Right ventricle myocardium inferior (tissue), 1 donor: ENCODE measurements around the gene DUSP7. TPM values are rescaled to one million over a fixed set of nuclear protein-coding genes. Genes with fewer than 3 reads are reported as not detected.
"Not testable (repeated sequence)": the region's sequence is repeated elsewhere in the genome, so short reads cannot be mapped to it uniquely, and the experiment has no call there.

ENCODE experiments used
- ATAC-seq: fragments of 200-7000 bp; cut with Tn5 transposase; one replicate; pipeline ENCODE4 v1.9.1; 2020; ENCODE audit warnings: mild to moderate bottlenecking, moderate library complexity
- DNase-seq: peaks from one replicate; pipeline ENCODE4 v3.0.0; 2021; ENCODE audit errors: missing footprints
- intact Hi-C: fragments of 100-400 bp; cut with DNase I; formaldehyde crosslinking; loops from one replicate; pipeline ENCODE4 v1.11.0; 2022
- total RNA-seq: library from RNA; stranded (reverse); fragmentation: NEBNext Ultra II Directional; extraction: Animal tissue kit (Norgen Biotek cat#: 25700); gene quantifications from one replicate; pipeline ENCODE4 v1.2.1, GENCODE V29; 2021
- donor health status: DM: no; HTN: yes; CAD: no; lungs with severe emphysema.

Gene DUSP7
- total RNA-seq, 1 donor from 2014 or later = 25.0 TPM

DNA sequence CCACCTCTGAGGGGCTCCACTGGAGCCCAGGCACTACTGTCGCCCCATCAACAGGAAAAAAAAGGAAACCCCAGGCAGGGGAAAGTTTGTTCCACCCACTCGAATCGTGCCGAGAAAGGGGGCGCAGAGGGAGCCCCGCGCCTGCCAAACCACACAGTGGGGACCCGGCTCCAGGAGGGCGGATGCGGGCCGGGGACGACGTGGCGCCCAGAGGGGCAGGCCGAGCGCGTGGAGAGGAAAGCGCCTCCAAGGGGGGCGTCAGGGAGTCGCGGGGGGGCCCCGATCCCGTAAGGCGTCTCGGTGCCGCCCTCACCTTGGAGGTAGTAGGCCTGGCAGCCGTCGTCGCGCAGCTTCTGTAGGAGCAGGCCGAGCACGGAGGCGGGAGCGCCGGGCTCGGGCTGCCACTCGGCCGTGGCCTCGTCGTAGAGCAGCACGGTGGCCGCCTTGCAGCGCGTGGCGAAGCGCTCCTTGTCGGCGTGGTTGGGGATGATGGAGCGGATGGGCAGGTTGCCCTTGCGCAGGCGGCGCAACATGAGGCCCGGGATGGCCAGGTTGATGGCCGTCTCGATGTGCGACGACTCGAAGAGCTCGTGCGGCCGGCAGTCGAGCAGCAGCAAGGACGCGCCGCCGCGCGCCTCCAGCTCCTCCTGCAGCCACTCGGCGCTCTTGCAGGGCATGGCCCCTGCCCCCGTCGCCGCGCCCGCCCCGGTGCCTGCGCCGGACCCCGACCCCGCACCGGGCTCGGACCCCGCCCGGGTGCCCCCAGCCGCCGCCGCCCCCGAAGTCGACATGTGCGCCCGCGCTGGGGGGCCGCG lies 627 bp downstream of the DUSP7 start:
- peak; percentile 84 for DNase-seq
- intact Hi-C loops = loop anchor here (1.0 to 5.0 kb wide), 4 partner anchors 33 to 113 kb away; partner anchors contain the start of genes PARP3 and RRP9
- no peak for ATAC-seq

DNA sequence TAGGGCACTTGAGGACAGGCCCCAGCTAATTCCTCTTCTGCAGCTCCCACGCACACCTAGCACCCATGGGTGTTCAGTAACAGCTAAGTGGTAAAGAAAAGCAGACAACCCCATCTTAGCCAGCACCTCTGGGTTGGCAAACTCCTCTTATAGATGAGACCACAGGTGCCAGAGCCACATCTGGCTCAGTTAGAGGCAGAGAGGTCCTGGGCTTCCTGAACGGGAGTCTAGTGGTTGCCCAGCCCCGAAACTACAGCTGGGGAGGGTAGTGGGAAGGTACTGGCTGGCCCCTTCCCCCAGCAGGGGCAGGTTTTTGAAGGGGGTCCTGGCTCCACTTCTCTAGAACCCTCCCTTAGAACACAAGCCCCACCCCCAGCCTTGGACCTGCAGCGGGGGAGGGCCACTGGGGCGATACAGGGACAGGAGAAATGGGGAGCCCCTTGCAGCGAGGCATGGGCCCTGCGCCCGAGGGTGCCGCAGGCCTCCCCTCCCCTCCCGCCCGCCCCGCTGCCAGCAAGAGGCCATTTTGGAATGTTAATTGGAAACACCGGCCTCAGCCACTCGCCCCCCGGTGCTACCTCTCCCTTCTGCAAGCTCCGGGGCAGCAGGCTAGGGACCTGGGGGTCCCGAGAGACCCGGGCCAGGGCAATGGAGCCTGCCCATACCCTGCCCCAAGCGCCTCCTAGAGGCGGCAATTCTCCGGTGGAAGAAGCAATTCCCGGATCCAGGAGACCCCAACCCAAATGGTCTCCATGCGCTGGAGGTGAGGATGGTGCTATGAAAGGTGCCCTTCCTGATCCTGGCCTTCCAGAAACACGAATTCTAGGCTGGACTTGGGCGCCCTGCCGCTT lies 1.5 kb downstream of the DUSP7 start:
- intact Hi-C loops = loop anchor here (1.0 to 5.0 kb wide), 2 partner anchors 51 to 113 kb away; partner anchors contain the start of genes PARP3 and RRP9
- ATAC-seq = no peak
- DNase-seq = no peak

- ATAC-seq = no peak
- intact Hi-C loops = loop anchor here (2.0 kb wide), 2 partner anchors 69 to 91 kb away; no protein-coding TSS in a partner anchor
- peak; percentile 75 for DNase-seq
These were observed 2.8 kb downstream of the DUSP7 start for GRCh38 chr3:52053307-52054304.

GRCh38 chr3:52052831-52053306 lies 3.5 kb downstream of the DUSP7 start:
- intact Hi-C loops = loop anchor here (2.0 kb wide), 2 partner anchors 70 to 92 kb away; no protein-coding TSS in a partner anchor

DNA sequence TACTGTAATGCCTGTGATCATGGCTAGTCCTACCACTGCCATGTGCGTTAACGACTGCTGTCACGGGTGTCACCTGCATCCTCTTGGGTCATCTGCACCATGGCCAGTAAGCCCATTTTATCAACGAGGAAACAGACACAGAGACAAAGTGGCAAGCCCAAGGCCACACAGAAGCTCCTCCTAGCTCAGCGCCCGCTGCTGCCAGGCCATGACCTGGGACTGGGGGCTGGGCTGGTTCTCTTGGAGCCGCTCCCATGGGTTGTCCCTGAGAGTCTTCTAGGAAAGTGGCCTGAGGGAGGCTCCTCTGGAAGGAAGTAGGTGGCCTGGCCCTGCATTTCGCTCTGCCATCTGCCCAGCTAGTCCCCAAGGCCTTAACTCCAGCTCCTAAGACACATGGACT lies 4.9 kb downstream of the DUSP7 start:
- ATAC-seq (no peak), DNase-seq (no peak)
- intact Hi-C loops = no loop called here

More at GRCh38 chr3:52052831-52053306, 3.5 kb downstream of the DUSP7 start:
- DNase-seq (peak; percentile 95), ATAC-seq (peak; percentile 34)

GRCh38 chr3:52050571-52050970 lies 5.8 kb downstream of the DUSP7 start:
- intact Hi-C loops = no loop called here
- ATAC-seq = no peak
- DNase-seq = no peak

- DNase-seq = no peak
- intact Hi-C loops = no loop called here
- no peak for ATAC-seq
These were observed 6.9 kb downstream of the DUSP7 start for GRCh38 chr3:52049503-52049902.

GRCh38 chr3:52047295-52047960 lies 8.9 kb downstream of the DUSP7 start:
- peak; percentile 21 for ATAC-seq
- intact Hi-C loops = no loop called here
- no peak for DNase-seq

DNA sequence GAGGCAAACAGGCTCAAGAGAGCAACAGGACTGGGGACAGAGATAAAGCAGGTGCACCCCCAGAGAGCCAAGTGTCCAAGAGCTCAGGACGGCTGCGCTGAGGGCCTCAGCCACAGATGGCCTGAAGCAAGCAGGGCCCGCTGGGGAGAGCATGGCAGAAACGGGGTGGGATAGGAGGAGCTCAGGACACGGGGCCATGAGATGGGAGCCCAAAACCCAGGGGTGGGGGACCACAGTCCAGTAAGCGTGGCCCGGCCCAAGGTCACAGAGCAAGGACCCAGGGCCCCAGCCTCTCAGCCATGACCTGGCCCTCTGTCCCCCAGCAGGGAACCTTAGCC lies 9.5 kb downstream of the DUSP7 start:
- intact Hi-C loops = no loop called here
- ATAC-seq = no peak
- no peak for DNase-seq

DNA sequence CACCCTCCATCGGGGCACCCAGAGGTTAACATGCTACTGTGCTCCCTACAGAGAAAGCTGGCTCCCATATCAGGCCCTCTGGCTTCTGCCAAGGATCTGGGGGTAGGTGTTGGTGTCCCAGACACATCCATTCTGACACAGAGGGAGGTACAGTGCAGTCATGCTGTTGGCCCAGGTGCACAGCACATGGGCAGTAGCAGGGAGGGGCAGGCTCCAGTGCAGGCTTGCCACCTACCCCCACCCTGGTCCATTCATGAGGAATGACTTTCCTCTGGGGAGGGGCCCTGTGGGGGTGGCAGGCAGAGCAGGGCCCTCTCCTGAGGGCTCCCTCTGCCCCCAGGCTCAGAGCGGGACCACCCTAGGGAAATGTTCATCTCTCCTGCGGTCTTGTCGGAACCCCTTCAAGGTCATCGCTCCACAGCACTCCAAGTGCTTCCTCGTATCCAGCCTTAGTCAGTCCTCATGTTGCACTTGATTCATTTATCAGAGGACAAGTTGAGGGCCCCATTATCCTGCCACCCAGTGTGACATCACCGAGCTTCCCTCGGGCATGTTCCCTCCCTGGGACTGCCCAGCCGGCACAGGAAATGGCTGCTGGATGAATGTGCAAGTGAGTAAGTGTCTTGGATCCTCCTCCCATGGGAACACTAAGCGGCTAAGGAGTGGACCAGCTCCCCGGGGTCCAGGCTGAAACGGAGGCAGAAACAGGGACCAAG lies 10.0 kb downstream of the DUSP7 start:
- DNase-seq (no peak), ATAC-seq (peak; percentile 54)
- intact Hi-C loops = no loop called here

DNA sequence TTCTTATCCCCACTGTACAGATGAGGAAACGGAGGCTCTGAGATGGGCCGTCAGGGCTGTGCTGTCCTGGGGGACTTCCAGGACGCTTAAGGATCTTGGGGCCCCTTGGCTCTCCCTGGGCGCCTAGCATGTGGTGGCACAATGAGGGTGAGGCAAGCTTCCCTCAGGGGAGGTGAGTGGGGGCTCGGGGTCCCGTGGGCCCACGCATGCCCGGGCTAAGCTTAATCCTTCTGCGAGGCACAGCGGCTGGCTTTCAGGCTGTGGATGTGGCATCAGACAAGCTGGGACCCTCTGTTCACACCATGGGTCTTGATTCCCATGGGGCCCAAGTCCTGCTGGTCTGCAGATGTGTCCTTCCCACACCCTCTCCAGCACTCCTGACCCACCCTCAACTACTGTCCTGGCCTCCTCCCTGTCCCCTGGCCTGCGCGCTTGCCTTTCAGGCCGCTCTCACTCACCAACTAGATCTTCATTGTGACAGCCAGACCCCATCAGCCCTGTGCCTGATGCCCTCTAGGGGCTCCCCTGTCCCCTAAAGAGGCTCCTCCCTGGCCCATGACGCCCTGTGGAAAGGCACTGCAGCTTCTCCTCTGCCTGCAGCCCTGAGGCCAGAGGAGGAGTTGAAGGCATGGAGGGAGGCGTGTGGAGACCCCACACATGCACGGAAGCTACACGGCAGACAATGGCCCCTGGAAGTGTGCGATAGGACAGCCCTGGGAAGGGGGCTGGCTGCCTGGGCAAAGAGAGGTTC lies 11.3 kb downstream of the DUSP7 start:
- ATAC-seq = no peak
- DNase-seq = no peak
- intact Hi-C loops = no loop called here

DNA sequence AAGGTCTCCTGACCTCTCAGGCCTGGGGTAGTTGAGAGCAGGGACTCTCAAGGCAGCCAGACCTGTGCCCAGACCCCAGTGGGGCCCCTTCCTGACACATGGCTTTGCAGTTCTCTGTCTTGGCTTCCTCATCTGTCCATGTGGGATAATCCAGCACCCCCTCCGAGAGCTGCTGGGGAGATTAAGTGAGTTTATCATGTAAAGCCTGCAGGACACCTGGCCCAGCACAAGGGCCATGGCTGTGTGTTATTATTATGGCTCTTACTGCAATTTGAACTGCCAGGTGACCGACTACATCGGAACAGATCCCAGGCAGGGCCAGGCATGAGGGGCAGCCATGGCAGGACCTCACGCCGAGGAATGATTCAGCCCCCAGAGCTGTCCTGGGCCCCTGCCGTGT lies 12.6 kb downstream of the DUSP7 start:
- intact Hi-C loops = no loop called here
- DNase-seq = no peak
- no peak for ATAC-seq

- ATAC-seq, DNase-seq, intact Hi-C loops: not testable (repeated sequence)
These were observed 13.3 kb downstream of the DUSP7 start for GRCh38 chr3:52043039-52043438.

GRCh38 chr3:52041118-52041731 lies 15.1 kb downstream of the DUSP7 start:
- intact Hi-C loops = no loop called here
- peak; percentile 37 for ATAC-seq
- no peak for DNase-seq

- intact Hi-C loops = no loop called here
- DNase-seq (no peak), ATAC-seq (no peak)
These were observed 15.8 kb downstream of the DUSP7 start for GRCh38 chr3:52040600-52040999.

- intact Hi-C loops = no loop called here
- ATAC-seq = peak; percentile 73
- no peak for DNase-seq
These were observed 16.5 kb downstream of the DUSP7 start for GRCh38 chr3:52039846-52040245.
